DOHH2 (cell line): ENCODE measurements around the gene CXCL12.

Source experiments
- H3F3A ChIP-seq: fragments of 200-600 bp; sonication (generic), shearing (Covaris generic); 2 replicates; pipeline ENCODE4 v1.6.0; 2016; ENCODE audit warnings: antibody characterized with exemption, mild to moderate bottlenecking; ENCODE audit not compliant: control insufficient read depth, insufficient read depth
- H3K27ac ChIP-seq: fragments of 200-600 bp; sonication (generic); 2 replicates; pipeline ENCODE4 v1.5.1; 2014; ENCODE audit warnings: low read depth, mild to moderate bottlenecking, low read length, moderate library complexity
- H3K27me3 ChIP-seq: fragments of 200-600 bp; sonication (generic); 2 replicates; pipeline ENCODE4 v1.6.1; 2014; ENCODE audit warnings: mild to moderate bottlenecking, low read length, mixed read lengths; ENCODE audit not compliant: control insufficient read depth
- H3K36me3 ChIP-seq: fragments of 200-600 bp; sonication (generic); 2 replicates; pipeline ENCODE4 v1.6.1; 2014; ENCODE audit warnings: mild to moderate bottlenecking, low read length, moderate library complexity, mixed read lengths; ENCODE audit not compliant: control insufficient read depth
- H3K4me1 ChIP-seq: fragments of 200-600 bp; sonication (generic); 2 replicates; pipeline ENCODE4 v1.6.1; 2014; ENCODE audit warnings: mild to moderate bottlenecking, low read length, mixed read lengths; ENCODE audit not compliant: control insufficient read depth
- H3K4me2 ChIP-seq: fragments of 200-600 bp; sonication (generic); 2 replicates; pipeline ENCODE4 v1.6.0; 2014; ENCODE audit warnings: mild to moderate bottlenecking, low read length, moderate library complexity
- H3K4me3 ChIP-seq: fragments of 200-600 bp; sonication (generic); 2 replicates; pipeline ENCODE4 v1.5.1; 2014; ENCODE audit warnings: mild to moderate bottlenecking, low read length, mixed read lengths
- H3K79me2 ChIP-seq: fragments of 200-600 bp; sonication (generic); 2 replicates; pipeline ENCODE4 v1.6.1; 2014; ENCODE audit warnings: mild to moderate bottlenecking, low read length, mixed read lengths; ENCODE audit not compliant: control insufficient read depth
- H3K9me2 ChIP-seq: fragments of 200-600 bp; sonication (generic); replicated peaks from 2 replicates; pipeline ENCODE4 v1.6.1; 2014; ENCODE audit warnings: mild to moderate bottlenecking, low read length, mixed read lengths; ENCODE audit not compliant: control insufficient read depth
- H3K9me3 ChIP-seq: fragments of 200-600 bp; sonication (generic); 2 replicates; pipeline ENCODE4 v1.6.1; 2014; ENCODE audit warnings: antibody characterized with exemption, low read length, mixed read lengths; ENCODE audit not compliant: control insufficient read depth, insufficient read depth
- H4K20me1 ChIP-seq: fragments of 200-600 bp; sonication (generic); 2 replicates; pipeline ENCODE4 v1.6.0; 2014; ENCODE audit warnings: low read depth, mild to moderate bottlenecking, antibody characterized with exemption, low read length, moderate library complexity; ENCODE audit not compliant: control insufficient read depth, insufficient read depth
- CTCF ChIP-seq: fragments of 200-600 bp; sonication (generic); IDR thresholded peaks from one replicate; pipeline ENCODE4 v1.5.1; 2014; ENCODE audit warnings: antibody characterized with exemption, mild to moderate bottlenecking, low read depth, low read length; ENCODE audit not compliant: poor library complexity, severe bottlenecking
- EZH2phosphoT487 ChIP-seq: fragments of 200-600 bp; sonication (generic); IDR thresholded peaks from 2 replicates; pipeline ENCODE4 v1.6.1; 2017; ENCODE audit warnings: borderline replicate concordance, mild to moderate bottlenecking, antibody characterized with exemption, low read length, moderate library complexity, mixed read lengths

CXCL12 gene

GRCh38 chr10:44380829-44381600 lies 3.9 kb downstream of the CXCL12 start:
- H3K27me3 ChIP-seq, result no peaks in the 10 kb centered on the region

GRCh38 chr10:44379907-44380306 lies 5.0 kb downstream of the CXCL12 start:
- Histone ChIP-seq H3K4me2 (no peak overlapping the region), H3K9me3 (no peaks in the 10 kb centered on the region), H4K20me1 (no peaks in the 10 kb centered on the region), H3F3A (no peaks in the 10 kb centered on the region), H3K27me3 (no peaks in the 10 kb centered on the region), H3K27ac (no peak overlapping the region), H3K36me3 (no peaks in the 10 kb centered on the region), H3K79me2 (no peaks in the 10 kb centered on the region), H3K4me1 (no peaks in the 10 kb centered on the region), H3K4me3 (no peak overlapping the region), H3K9me2 (no peaks in the 10 kb centered on the region)
- TF ChIP-seq CTCF (no peak), EZH2phosphoT487 (no peak)

More at GRCh38 chr10:44380829-44381600, 3.9 kb downstream of the CXCL12 start:
- Histone ChIP-seq H3K27ac (no peak overlapping the region), H3K9me2 (no peaks in the 10 kb centered on the region), H4K20me1 (no peaks in the 10 kb centered on the region), H3K36me3 (no peaks in the 10 kb centered on the region), H3K4me3 (no peak overlapping the region), H3F3A (no peaks in the 10 kb centered on the region), H3K4me1 (no peaks in the 10 kb centered on the region), H3K9me3 (no peaks in the 10 kb centered on the region), H3K79me2 (no peaks in the 10 kb centered on the region), H3K4me2 (no peak overlapping the region)
- TF ChIP-seq EZH2phosphoT487, result no peak
- no peak for TF ChIP-seq CTCF

- no peaks in the 10 kb centered on the region for H3F3A ChIP-seq
Observed at GRCh38 chr10:44378626-44379025, 6.3 kb downstream of the CXCL12 start.

More at GRCh38 chr10:44378626-44379025, 6.3 kb downstream of the CXCL12 start:
- no peak overlapping the region for H3K4me2 ChIP-seq
- H3K4me1 ChIP-seq, result no peaks in the 10 kb centered on the region
- TF ChIP-seq EZH2phosphoT487 (no peak), CTCF (no peak)
- H4K20me1 ChIP-seq, result no peaks in the 10 kb centered on the region
- H3K36me3 ChIP-seq, result no peaks in the 10 kb centered on the region
- H3K9me2 ChIP-seq, result no peaks in the 10 kb centered on the region
- H3K27me3 ChIP-seq, result no peaks in the 10 kb centered on the region
- no peak overlapping the region for H3K4me3 ChIP-seq
- H3K79me2 ChIP-seq, result no peaks in the 10 kb centered on the region
- H3K27ac ChIP-seq, result no peak overlapping the region
- no peaks in the 10 kb centered on the region for H3K9me3 ChIP-seq
